H1 (cell line): Measurements from ENCODE around the gene CEACAM1. TPM values are rescaled to one million over a fixed set of nuclear protein-coding genes. Genes with fewer than 3 reads are reported as not detected.

Experiments used
- ATF2 ChIP-seq: IDR thresholded peaks from 2 replicates; pipeline ENCODE4 v1.6.1; 2012; ENCODE audit warnings: low read length, inconsistent platforms
- EGR1 ChIP-seq: IDR thresholded peaks from 2 replicates; pipeline ENCODE4 v1.6.1; 2011; ENCODE audit warnings: low read depth, low read length, borderline replicate concordance
- RAD21 ChIP-seq, 2 experiments: IDR thresholded peaks in 1 of 2; conservative IDR thresholded peaks in 1 of 2; 2 replicates each; pipeline ENCODE4 v1.6.1; 2011; ENCODE audit warnings: low read depth in 2 of 2, low read length in 2 of 2, improper control_type of control experiment in 1 of 2, inconsistent platforms in 1 of 2, mild to moderate bottlenecking in 1 of 2, moderate library complexity in 1 of 2
- polyA plus RNA-seq, 7 experiments: library from polyadenylated mRNA; depleted of rRNA in 3 of 7; stranded (reverse) in 5 of 7; unstranded in 2 of 7; fragments of >200 nt in 5 of 7; fragments of 200-250 nt in 2 of 7; gene quantifications; 1 replicate in 5 of 7; 2 replicates in 1 of 7; 4 replicates in 1 of 7; pipeline versions ENCODE4 v1.2.1 to v1.2.3, GENCODE V29; 2011 to 2013; ENCODE audit warnings: missing spikeins in 2 of 7, mixed read lengths in 2 of 7
- total RNA-seq: library from RNA; stranded (reverse); fragmentation: NEBNext Ultra II Directional; extraction: Animal tissue kit (Norgen Biotek cat#: 25700); gene quantifications from 2 replicates; pipeline ENCODE4 v1.2.1, GENCODE V29; 2021

Gene CEACAM1
- total and polyA plus RNA-seq, 2 of the 8 experiments (the other 6 are each of a cell fraction or from before 2014, with no cell fraction given), result 1.8 to 3.6 TPM

- TF ChIP-seq ATF2 (no peak), RAD21 (IDR thresholded peaks at IDR 0.05 in 1 of 2, conservative IDR thresholded peaks at IDR 0.05 in 1 of 2; ENCODE audit: low read depth in 2 of 2, low read length in 2 of 2) (no peak), EGR1 (no peak)
Observed at GRCh38 chr19:42531313-42531712, 3.0 kb upstream of the CEACAM1 start (continued).
